GM23338 (cell line): ENCODE data around the gene PTGIS. TPM values are rescaled to one million over a fixed set of nuclear protein-coding genes. Genes with fewer than 3 reads are reported as not detected.

Experiments
- ATAC-seq: fragments of 200-7000 bp; cut with Tn5 transposase; 3 replicates; pipeline ENCODE4 v1.9.1; 2020
- DNase-seq: peaks from one replicate; pipeline ENCODE4 v3.0.0-alpha.2; 2015; ENCODE audit warnings: low spot score
- H2AFZ ChIP-seq: fragments of 200-600 bp; sonication (generic); 2 replicates; pipeline ENCODE4 v1.8.0; 2016; ENCODE audit warnings: antibody characterized with exemption, mild to moderate bottlenecking, moderate library complexity
- H3F3A ChIP-seq: fragments of 200-600 bp; sonication (generic); replicated peaks from 2 replicates; pipeline ENCODE4 v1.8.0; 2017; ENCODE audit warnings: antibody characterized with exemption, mixed run types, low read depth
- H3K27ac ChIP-seq: fragments of 200-600 bp; sonication (generic); 2 replicates; pipeline ENCODE4 v1.6.1; 2016; ENCODE audit warnings: low read depth
- H3K27me3 ChIP-seq: fragments of 200-600 bp; sonication (generic); 2 replicates; pipeline ENCODE4 v1.8.0; 2016; ENCODE audit warnings: mild to moderate bottlenecking, mixed run types, moderate library complexity; ENCODE audit not compliant: insufficient read depth
- H3K36me3 ChIP-seq: fragments of 200-600 bp; sonication (generic); 2 replicates; pipeline ENCODE4 v1.8.0; 2016; ENCODE audit warnings: mild to moderate bottlenecking; ENCODE audit not compliant: insufficient read depth
- H3K4me1 ChIP-seq: fragments of 200-600 bp; sonication (generic); 2 replicates; pipeline ENCODE4 v1.8.0; 2016; ENCODE audit warnings: mild to moderate bottlenecking, moderate library complexity; ENCODE audit not compliant: insufficient read depth
- H3K4me2 ChIP-seq: fragments of 200-600 bp; sonication (generic); 2 replicates; pipeline ENCODE4 v1.7.1; 2017; ENCODE audit warnings: mixed run types
- H3K4me3 ChIP-seq: fragments of 200-600 bp; sonication (generic); 2 replicates; pipeline ENCODE4 v1.6.1; 2016; ENCODE audit warnings: mixed run types
- H3K79me2 ChIP-seq: fragments of 200-600 bp; sonication (generic); replicated peaks from 2 replicates; pipeline ENCODE4 v1.8.0; 2017; ENCODE audit warnings: mild to moderate bottlenecking; ENCODE audit not compliant: insufficient read depth
- H3K9me2 ChIP-seq: fragments of 200-600 bp; sonication (generic); 2 replicates; pipeline ENCODE4 v1.8.0; 2017; ENCODE audit not compliant: insufficient read depth
- H4K20me1 ChIP-seq: fragments of 200-600 bp; sonication (generic); replicated peaks from 2 replicates; pipeline ENCODE4 v1.8.0; 2017; ENCODE audit warnings: mild to moderate bottlenecking; ENCODE audit not compliant: insufficient read depth
- H3K27ac Mint-ChIP-seq: 2 replicates; pipeline ENCODE4 v1.8.0; 2020; ENCODE audit warnings: inconsistent platforms, mild to moderate bottlenecking, moderate library complexity, mixed read lengths
- H3K27me3 Mint-ChIP-seq: 3 replicates; pipeline ENCODE4 v1.8.0; 2022; ENCODE audit warnings: low read depth, mild to moderate bottlenecking, moderate library complexity, mixed read lengths, inconsistent platforms; ENCODE audit not compliant: insufficient read depth, poor library complexity
- H3K36me3 Mint-ChIP-seq: 3 replicates; pipeline ENCODE4 v1.8.0; 2021; ENCODE audit warnings: low read depth, mild to moderate bottlenecking, inconsistent platforms, moderate library complexity, mixed read lengths
- H3K4me1 Mint-ChIP-seq: 3 replicates; pipeline ENCODE4 v1.8.0; 2020; ENCODE audit warnings: mild to moderate bottlenecking, inconsistent platforms, mixed read lengths
- H3K4me3 Mint-ChIP-seq: 3 replicates; pipeline ENCODE4 v1.8.0; 2021; ENCODE audit warnings: moderate library complexity, mild to moderate bottlenecking, inconsistent platforms, mixed read lengths
- H3K9me3 Mint-ChIP-seq: 3 replicates; pipeline ENCODE4 v1.8.0; 2020; ENCODE audit warnings: moderate library complexity, mild to moderate bottlenecking, inconsistent platforms, mixed read lengths
- CREB1 ChIP-seq: fragments of 250-450 bp; sonication (Bioruptor Pico); IDR thresholded peaks from 2 replicates; pipeline ENCODE4 v1.5.0; 2020; ENCODE audit warnings: low read depth, mild to moderate bottlenecking, moderate library complexity
- EZH2 ChIP-seq: fragments of 200-600 bp; sonication (generic); IDR thresholded peaks from one replicate; pipeline ENCODE4 v1.8.0; 2017; ENCODE audit warnings: antibody characterized with exemption, mild to moderate bottlenecking, low read depth; ENCODE audit not compliant: unreplicated experiment
- EZH2phosphoT487 ChIP-seq: fragments of 200-600 bp; sonication (generic); IDR thresholded peaks from one replicate; pipeline ENCODE4 v1.8.1; 2018; ENCODE audit warnings: antibody characterized with exemption; ENCODE audit not compliant: unreplicated experiment
- JUNB ChIP-seq: IDR thresholded peaks from one replicate; pipeline ENCODE4 v1.6.1; 2016; ENCODE audit warnings: antibody characterized with exemption; ENCODE audit not compliant: unreplicated experiment
- NANOG ChIP-seq: IDR thresholded peaks from 2 replicates; pipeline ENCODE4 v1.6.1; 2016; ENCODE audit warnings: antibody characterized with exemption, borderline replicate concordance
- POLR2AphosphoS5 ChIP-seq: IDR thresholded peaks from 2 replicates; pipeline ENCODE4 v1.6.1; 2016; ENCODE audit warnings: antibody characterized with exemption, low read depth
- STAT1 ChIP-seq: IDR thresholded peaks from one replicate; pipeline ENCODE4 v1.6.1; 2016; ENCODE audit warnings: antibody characterized with exemption; ENCODE audit not compliant: unreplicated experiment
- ZNF114 ChIP-seq: fragments of 250-450 bp; sonication (Bioruptor Pico); IDR thresholded peaks from 2 replicates; pipeline ENCODE4 v1.5.0; 2020; ENCODE audit warnings: mild to moderate bottlenecking, moderate library complexity
- ZNF331 ChIP-seq: fragments of 250-450 bp; sonication (Bioruptor Pico); IDR thresholded peaks from 2 replicates; pipeline ENCODE4 v1.5.0; 2020; ENCODE audit warnings: low read depth, mild to moderate bottlenecking, moderate library complexity
- polyA plus RNA-seq: library from polyadenylated mRNA; unstranded; fragments of >200 nt; fragmentation: Nextera tagmentation; extraction: Ambion mirVana; gene quantifications from 2 replicates; pipeline ENCODE4 v1.2.1, GENCODE V29; 2016
- total RNA-seq: library from RNA; depleted of rRNA; stranded (reverse); fragments of >200 nt; shearing (Covaris generic); gene quantifications from 2 replicates; pipeline ENCODE4 v1.2.3, GENCODE V29; 2014
- TF ChIP-seq, protein P1 (sequence below): IDR thresholded peaks from 2 replicates; pipeline ENCODE4 v1.6.1; 2016; ENCODE audit warnings: antibody characterized with exemption
- TF ChIP-seq, protein P2 (sequence below), 2 experiments: fragments of 200-600 bp in 1 of 2; sonication (generic) in 1 of 2; conservative IDR thresholded peaks; 2 replicates each; pipeline versions ENCODE4 v1.5.1 to v1.6.1; 2016 to 2017; ENCODE audit warnings: antibody characterized with exemption in 2 of 2, low read depth in 2 of 2, mild to moderate bottlenecking in 2 of 2, moderate library complexity in 1 of 2
- TF ChIP-seq, protein P3 (sequence below): fragments of 250-450 bp; sonication (Bioruptor Pico); IDR thresholded peaks from 2 replicates; pipeline ENCODE4 v1.5.0; 2020; ENCODE audit warnings: mild to moderate bottlenecking, moderate library complexity
- TF ChIP-seq, protein P4 (sequence below): IDR thresholded peaks from one replicate; pipeline ENCODE4 v1.6.1; 2018; ENCODE audit warnings: antibody characterized with exemption; ENCODE audit not compliant: unreplicated experiment

The PTGIS gene
- total and polyA plus RNA-seq, 2 experiments from 2014 or later = 6.6 to 28.7 TPM

DNA sequence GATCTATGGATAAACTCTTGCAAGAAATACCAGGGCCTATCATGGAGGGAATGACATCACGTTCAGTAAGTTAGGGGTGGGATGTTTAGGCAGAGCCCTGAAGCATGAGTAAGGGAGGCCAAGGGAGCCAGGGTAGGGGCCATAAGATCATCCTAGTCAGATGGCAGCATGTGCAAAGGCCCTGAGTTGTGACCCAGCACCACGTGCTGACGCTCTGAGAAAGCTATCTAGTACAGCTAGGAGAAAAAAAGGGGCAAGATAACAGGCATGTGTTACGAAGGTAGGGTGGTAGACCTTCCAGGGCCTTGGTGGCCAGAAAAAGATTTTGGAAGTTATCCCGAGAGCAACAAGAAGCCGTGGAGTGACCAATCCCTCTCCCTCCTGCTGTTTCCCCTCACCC, 107.8 kb downstream of the PTGIS start:
- Histone ChIP-seq H3K9me2 (no peaks in the 10 kb centered on the region), H3K27ac (no peak overlapping the region), H3K4me2 (no peak overlapping the region), H3K27me3 (no peaks in the 10 kb centered on the region), H3K4me3 (no peak overlapping the region), H3K4me1 (no peaks in the 10 kb centered on the region), H3K36me3 (no peaks in the 10 kb centered on the region), H3F3A (no peaks in the 10 kb centered on the region), H3K79me2 (no peaks in the 10 kb centered on the region), H4K20me1 (no peaks in the 10 kb centered on the region), H2AFZ (no peak overlapping the region)
- H3K27ac Mint-ChIP-seq = no peak overlapping the region
- DNase-seq = no peak
- H3K4me3 Mint-ChIP-seq = no peak overlapping the region
- peaks cover 6% of the 10 kb centered on the region for H3K27me3 Mint-ChIP-seq
- no peak for TF ChIP-seq ZNF114
- TF ChIP-seq CREB1 = no peak
- TF ChIP-seq, protein P1, sequence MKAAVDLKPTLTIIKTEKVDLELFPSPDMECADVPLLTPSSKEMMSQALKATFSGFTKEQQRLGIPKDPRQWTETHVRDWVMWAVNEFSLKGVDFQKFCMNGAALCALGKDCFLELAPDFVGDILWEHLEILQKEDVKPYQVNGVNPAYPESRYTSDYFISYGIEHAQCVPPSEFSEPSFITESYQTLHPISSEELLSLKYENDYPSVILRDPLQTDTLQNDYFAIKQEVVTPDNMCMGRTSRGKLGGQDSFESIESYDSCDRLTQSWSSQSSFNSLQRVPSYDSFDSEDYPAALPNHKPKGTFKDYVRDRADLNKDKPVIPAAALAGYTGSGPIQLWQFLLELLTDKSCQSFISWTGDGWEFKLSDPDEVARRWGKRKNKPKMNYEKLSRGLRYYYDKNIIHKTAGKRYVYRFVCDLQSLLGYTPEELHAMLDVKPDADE = no peak
- TF ChIP-seq EZH2 = no peak
- TF ChIP-seq, protein P2, sequence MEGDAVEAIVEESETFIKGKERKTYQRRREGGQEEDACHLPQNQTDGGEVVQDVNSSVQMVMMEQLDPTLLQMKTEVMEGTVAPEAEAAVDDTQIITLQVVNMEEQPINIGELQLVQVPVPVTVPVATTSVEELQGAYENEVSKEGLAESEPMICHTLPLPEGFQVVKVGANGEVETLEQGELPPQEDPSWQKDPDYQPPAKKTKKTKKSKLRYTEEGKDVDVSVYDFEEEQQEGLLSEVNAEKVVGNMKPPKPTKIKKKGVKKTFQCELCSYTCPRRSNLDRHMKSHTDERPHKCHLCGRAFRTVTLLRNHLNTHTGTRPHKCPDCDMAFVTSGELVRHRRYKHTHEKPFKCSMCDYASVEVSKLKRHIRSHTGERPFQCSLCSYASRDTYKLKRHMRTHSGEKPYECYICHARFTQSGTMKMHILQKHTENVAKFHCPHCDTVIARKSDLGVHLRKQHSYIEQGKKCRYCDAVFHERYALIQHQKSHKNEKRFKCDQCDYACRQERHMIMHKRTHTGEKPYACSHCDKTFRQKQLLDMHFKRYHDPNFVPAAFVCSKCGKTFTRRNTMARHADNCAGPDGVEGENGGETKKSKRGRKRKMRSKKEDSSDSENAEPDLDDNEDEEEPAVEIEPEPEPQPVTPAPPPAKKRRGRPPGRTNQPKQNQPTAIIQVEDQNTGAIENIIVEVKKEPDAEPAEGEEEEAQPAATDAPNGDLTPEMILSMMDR (conservative IDR thresholded peaks at IDR 0.05; ENCODE audit: low read depth in 2 of 2) = no peak
- TF ChIP-seq ZNF331 = no peak
- TF ChIP-seq, protein P3, sequence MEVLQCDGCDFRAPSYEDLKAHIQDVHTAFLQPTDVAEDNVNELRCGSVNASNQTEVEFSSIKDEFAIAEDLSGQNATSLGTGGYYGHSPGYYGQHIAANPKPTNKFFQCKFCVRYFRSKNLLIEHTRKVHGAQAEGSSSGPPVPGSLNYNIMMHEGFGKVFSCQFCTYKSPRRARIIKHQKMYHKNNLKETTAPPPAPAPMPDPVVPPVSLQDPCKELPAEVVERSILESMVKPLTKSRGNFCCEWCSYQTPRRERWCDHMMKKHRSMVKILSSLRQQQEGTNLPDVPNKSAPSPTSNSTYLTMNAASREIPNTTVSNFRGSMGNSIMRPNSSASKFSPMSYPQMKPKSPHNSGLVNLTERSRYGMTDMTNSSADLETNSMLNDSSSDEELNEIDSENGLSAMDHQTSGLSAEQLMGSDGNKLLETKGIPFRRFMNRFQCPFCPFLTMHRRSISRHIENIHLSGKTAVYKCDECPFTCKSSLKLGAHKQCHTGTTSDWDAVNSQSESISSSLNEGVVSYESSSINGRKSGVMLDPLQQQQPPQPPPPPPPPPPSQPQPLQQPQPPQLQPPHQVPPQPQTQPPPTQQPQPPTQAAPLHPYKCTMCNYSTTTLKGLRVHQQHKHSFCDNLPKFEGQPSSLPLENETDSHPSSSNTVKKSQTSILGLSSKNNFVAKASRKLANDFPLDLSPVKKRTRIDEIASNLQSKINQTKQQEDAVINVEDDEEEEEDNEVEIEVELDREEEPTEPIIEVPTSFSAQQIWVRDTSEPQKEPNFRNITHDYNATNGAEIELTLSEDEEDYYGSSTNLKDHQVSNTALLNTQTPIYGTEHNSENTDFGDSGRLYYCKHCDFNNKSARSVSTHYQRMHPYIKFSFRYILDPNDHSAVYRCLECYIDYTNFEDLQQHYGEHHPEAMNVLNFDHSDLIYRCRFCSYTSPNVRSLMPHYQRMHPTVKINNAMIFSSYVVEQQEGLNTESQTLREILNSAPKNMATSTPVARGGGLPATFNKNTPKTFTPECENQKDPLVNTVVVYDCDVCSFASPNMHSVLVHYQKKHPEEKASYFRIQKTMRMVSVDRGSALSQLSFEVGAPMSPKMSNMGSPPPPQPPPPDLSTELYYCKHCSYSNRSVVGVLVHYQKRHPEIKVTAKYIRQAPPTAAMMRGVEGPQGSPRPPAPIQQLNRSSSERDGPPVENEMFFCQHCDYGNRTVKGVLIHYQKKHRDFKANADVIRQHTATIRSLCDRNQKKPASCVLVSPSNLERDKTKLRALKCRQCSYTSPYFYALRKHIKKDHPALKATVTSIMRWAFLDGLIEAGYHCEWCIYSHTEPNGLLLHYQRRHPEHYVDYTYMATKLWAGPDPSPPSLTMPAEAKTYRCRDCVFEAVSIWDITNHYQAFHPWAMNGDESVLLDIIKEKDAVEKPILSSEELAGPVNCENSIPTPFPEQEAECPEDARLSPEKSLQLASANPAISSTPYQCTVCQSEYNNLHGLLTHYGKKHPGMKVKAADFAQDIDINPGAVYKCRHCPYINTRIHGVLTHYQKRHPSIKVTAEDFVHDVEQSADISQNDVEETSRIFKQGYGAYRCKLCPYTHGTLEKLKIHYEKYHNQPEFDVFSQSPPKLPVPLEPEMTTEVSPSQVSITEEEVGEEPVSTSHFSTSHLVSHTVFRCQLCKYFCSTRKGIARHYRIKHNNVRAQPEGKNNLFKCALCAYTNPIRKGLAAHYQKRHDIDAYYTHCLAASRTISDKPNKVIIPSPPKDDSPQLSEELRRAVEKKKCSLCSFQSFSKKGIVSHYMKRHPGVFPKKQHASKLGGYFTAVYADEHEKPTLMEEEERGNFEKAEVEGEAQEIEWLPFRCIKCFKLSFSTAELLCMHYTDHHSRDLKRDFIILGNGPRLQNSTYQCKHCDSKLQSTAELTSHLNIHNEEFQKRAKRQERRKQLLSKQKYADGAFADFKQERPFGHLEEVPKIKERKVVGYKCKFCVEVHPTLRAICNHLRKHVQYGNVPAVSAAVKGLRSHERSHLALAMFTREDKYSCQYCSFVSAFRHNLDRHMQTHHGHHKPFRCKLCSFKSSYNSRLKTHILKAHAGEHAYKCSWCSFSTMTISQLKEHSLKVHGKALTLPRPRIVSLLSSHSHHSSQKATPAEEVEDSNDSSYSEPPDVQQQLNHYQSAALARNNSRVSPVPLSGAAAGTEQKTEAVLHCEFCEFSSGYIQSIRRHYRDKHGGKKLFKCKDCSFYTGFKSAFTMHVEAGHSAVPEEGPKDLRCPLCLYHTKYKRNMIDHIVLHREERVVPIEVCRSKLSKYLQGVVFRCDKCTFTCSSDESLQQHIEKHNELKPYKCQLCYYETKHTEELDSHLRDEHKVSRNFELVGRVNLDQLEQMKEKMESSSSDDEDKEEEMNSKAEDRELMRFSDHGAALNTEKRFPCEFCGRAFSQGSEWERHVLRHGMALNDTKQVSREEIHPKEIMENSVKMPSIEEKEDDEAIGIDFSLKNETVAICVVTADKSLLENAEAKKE (CRISPR knock-in tag) = no peak
- TF ChIP-seq JUNB = no peak
- TF ChIP-seq EZH2phosphoT487 = no peak
- no peak for TF ChIP-seq STAT1
- TF ChIP-seq, protein P4, sequence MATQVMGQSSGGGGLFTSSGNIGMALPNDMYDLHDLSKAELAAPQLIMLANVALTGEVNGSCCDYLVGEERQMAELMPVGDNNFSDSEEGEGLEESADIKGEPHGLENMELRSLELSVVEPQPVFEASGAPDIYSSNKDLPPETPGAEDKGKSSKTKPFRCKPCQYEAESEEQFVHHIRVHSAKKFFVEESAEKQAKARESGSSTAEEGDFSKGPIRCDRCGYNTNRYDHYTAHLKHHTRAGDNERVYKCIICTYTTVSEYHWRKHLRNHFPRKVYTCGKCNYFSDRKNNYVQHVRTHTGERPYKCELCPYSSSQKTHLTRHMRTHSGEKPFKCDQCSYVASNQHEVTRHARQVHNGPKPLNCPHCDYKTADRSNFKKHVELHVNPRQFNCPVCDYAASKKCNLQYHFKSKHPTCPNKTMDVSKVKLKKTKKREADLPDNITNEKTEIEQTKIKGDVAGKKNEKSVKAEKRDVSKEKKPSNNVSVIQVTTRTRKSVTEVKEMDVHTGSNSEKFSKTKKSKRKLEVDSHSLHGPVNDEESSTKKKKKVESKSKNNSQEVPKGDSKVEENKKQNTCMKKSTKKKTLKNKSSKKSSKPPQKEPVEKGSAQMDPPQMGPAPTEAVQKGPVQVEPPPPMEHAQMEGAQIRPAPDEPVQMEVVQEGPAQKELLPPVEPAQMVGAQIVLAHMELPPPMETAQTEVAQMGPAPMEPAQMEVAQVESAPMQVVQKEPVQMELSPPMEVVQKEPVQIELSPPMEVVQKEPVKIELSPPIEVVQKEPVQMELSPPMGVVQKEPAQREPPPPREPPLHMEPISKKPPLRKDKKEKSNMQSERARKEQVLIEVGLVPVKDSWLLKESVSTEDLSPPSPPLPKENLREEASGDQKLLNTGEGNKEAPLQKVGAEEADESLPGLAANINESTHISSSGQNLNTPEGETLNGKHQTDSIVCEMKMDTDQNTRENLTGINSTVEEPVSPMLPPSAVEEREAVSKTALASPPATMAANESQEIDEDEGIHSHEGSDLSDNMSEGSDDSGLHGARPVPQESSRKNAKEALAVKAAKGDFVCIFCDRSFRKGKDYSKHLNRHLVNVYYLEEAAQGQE = no peak
- TF ChIP-seq POLR2AphosphoS5 = no peak
- TF ChIP-seq NANOG = no peak
- H3K4me1 Mint-ChIP-seq = no peaks in the 10 kb centered on the region
- ATAC-seq = no peak
- H3K9me3 Mint-ChIP-seq = no peaks in the 10 kb centered on the region
- no peaks in the 10 kb centered on the region for H3K36me3 Mint-ChIP-seq
